NOMO-1 (cell line): ENCODE results near the gene BPIFB6.

Source experiments
- DNase-seq, 2 experiments: peaks; one replicate each; lab custom pipeline; 2025; ENCODE audit not compliant: unreplicated experiment in 2 of 2; lab: John Stamatoyannopoulos, UW

Gene BPIFB6

DNA sequence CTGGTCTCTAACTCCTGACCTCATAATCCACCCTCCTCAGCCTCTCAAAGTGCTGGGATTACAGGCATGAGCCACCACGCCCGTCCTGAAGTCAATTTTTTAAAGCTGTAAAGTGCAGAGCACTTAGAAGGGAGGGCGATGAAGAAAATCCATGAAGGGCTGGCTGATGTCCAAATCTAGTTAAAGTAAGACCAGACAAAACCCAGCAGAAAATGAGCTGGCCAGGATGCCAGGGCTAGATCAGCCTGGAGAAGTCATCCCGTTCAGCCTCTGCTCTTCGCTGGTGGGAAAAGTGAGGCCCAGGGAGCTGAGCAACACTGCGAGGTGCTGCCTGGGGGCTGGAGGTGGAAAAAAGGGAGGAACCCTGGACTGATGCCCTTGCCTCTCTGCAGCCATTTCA, 51.1 kb downstream of the BPIFB6 start:
- DNase-seq = no peak

DNA sequence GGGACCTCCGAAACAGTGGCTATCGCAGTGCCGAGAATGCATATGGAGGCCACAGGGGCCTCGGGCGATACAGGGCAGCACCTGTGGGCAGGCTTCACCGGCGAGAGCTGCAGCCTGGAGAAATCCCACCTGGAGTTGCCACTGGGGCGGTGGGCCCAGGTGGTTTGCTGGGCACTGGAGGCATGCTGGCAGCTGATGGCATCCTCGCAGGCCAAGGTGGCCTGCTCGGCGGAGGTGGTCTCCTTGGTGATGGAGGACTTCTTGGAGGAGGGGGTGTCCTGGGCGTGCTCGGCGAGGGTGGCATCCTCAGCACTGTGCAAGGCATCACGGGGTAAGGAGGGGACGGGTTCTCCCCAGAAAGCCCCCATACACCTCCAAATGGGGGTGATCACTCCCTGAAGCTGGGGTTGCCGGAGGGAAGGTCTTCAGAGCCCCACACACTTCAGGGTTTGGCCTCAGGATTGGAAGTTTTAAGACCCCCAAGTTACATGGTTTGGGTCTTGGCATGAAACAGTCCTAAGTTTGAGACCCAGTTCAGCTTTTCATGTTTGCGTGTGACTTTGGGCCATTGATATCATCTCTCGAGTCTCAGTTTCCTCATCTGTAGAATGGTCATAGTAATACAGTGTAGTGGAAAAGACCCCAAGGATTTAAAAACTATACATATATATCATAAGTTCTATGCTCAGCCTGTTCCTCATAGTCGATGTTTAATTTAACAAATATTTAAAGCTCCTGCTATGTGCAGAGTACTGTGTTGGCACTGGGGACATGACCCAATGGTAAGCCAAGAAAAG, 52.3 kb downstream of the BPIFB6 start:
- DNase-seq = no peak

- no peak for DNase-seq
Measured at GRCh38 chr20:33084722-33085121, 53.3 kb downstream of the BPIFB6 start.

DNA sequence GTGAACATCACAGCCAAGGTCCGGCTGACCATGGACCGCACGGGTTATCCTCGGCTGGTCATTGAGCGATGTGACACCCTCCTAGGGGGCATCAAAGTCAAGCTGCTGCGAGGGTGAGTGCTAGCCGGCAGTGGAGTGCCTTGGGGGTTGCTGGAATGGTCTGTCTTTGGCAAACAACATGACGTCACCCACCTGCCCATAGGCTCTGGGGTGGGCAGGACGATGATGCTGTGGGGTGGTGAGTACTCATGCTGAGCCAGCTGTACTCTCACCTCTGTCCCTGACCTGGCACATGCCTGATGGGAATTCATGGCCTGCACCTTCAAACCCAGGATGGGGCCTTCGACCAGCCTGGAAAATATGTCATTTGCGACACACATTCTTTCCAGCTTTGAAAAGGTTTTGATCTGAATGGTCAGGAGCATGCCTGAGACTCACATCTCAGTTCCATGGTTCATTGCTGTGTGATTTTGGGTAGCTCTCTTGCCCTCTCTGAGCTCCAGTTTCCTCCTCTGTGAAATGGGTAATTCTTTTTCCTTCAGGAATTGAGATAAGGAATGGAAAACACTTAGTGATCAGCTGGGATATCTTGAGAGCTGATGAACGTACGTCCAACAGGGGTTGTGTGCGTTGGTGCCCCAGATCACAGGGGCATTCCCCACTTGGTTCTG, 54.7 kb downstream of the BPIFB6 start:
- DNase-seq = no peak

- DNase-seq = no peak
Measured at GRCh38 chr20:33091147-33091546, 59.7 kb downstream of the BPIFB6 start.

- no peak for DNase-seq
Measured at GRCh38 chr20:33091693-33092092, 60.2 kb downstream of the BPIFB6 start.

DNA sequence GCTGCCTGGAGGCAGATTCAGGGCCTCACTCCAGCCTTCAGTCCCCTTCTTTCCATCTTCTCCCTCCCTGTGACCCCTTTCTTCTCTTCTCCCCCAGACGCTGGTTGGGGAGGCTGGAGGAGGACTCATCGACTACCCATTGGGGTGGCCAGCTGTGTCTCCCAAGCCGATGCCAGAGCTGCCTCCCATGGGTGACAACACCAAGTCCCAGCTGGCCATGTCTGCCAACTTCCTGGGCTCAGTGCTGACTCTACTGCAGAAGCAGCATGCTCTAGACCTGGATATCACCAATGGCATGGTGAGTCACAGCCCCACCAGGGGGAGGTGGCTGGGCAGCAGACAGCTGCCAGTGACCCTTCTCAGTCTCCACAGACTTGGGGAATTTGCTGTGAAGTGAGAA, 60.9 kb downstream of the BPIFB6 start:
- no peak for DNase-seq

- DNase-seq = no peak
Measured at GRCh38 chr20:33093074-33093473, 61.6 kb downstream of the BPIFB6 start.

- DNase-seq = no peak
Measured at GRCh38 chr20:33093582-33093981, 62.1 kb downstream of the BPIFB6 start.
